ENCODE data around the gene DCLK3. TPM values are rescaled to one million over a fixed set of nuclear protein-coding genes. Genes with fewer than 3 reads are reported as not detected.

Gene DCLK3
- total RNA-seq, 4 donors from 2014 or later, result 15.0 to 37.3 (median 32.0) TPM

DNA sequence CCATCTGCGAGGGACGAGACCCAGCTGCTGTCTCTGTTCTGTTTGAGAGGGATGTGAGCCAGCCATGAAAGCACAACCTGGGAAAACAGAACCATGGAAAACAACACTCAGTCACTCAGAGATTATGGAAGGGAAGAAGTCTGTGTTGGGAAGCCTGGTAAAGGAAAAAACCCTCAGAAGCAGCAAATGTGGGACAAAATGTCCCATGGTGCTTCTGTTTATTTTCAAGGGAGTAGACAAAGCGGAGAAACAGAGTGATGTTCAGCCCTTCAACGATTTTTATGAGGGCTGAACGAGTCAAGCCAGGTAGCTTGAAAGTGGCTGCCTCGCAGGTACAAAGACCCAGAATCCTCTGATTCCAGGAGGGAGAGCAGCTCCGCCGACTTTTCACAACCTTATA lies 59.3 kb downstream of the DCLK3 start:
- WGBS, 2 donors, result 69 to 75% methylated on average over 8 of the region's 8 CpGs
- DNase-seq (ENCODE audit: low spot score in 2 of 2), result no peak
- Histone ChIP-seq H3K4me1 (no peaks in the 10 kb centered on the region), H3K4me3 (no peak overlapping the region), H3K36me3 (no peaks in the 10 kb centered on the region), H3K27ac (no peak overlapping the region), H3K9me3 (no peaks in the 10 kb centered on the region), H3K27me3 (no peaks in the 10 kb centered on the region)
- TF ChIP-seq POLR2A (IDR thresholded peaks at IDR 0.05) (no peak), EP300 (IDR thresholded peaks at IDR 0.05) (no peak)
- TF ChIP-seq, protein P1, sequence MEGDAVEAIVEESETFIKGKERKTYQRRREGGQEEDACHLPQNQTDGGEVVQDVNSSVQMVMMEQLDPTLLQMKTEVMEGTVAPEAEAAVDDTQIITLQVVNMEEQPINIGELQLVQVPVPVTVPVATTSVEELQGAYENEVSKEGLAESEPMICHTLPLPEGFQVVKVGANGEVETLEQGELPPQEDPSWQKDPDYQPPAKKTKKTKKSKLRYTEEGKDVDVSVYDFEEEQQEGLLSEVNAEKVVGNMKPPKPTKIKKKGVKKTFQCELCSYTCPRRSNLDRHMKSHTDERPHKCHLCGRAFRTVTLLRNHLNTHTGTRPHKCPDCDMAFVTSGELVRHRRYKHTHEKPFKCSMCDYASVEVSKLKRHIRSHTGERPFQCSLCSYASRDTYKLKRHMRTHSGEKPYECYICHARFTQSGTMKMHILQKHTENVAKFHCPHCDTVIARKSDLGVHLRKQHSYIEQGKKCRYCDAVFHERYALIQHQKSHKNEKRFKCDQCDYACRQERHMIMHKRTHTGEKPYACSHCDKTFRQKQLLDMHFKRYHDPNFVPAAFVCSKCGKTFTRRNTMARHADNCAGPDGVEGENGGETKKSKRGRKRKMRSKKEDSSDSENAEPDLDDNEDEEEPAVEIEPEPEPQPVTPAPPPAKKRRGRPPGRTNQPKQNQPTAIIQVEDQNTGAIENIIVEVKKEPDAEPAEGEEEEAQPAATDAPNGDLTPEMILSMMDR (IDR thresholded peaks at IDR 0.05), result no peak

DNA sequence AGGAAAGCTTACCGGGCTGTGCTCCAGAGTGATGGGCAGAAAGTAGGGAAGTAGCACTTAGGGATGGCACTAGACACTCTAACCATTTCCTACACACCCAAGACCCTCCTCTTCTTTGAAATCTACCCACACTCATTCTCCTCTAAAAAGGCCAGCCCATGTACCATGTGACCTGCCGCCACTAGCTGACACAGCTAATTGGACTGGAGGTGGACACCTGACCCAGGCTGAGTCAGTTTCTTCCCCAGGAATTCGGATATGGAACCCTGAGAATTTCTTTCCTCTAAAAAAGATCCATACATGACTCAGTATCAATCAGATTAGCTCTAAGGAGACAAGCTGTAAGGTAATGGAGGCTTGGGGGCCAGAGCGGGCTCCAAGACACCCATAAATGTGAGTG lies 60.1 kb downstream of the DCLK3 start:
- TF ChIP-seq POLR2A (IDR thresholded peaks at IDR 0.05), result no peak
- TF ChIP-seq, protein P1 (IDR thresholded peaks at IDR 0.05), result no peak
- DNase-seq (ENCODE audit: low spot score in 2 of 2), result no peak
- H3K4me1 ChIP-seq, result no peaks in the 10 kb centered on the region
- H3K9me3 ChIP-seq, result no peaks in the 10 kb centered on the region
- no peaks in the 10 kb centered on the region for H3K36me3 ChIP-seq
- 87 to 88% methylated on average over 4 of the region's 4 CpGs for WGBS, 2 donors
- H3K27ac ChIP-seq, result no peak overlapping the region
- H3K4me3 ChIP-seq, result no peak overlapping the region
- no peaks in the 10 kb centered on the region for H3K27me3 ChIP-seq

DNA sequence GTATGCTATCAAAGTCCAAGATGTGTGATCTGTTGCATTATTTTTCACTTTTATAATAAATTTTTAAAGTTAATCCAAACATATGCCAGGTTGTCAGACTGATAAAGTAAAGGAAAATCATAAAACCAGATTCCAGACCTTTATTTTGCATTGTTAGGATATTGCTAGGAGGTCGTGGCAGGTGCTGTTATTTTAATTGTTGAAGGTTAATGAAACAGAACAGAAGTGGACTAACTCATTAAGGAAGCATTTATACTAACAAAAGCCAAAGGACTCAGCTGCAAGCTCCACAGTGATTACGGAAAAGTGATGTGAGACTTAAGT lies 63.1 kb downstream of the DCLK3 start:
- Histone ChIP-seq H3K4me1 (no peaks in the 10 kb centered on the region), H3K27me3 (no peaks in the 10 kb centered on the region), H3K36me3 (no peaks in the 10 kb centered on the region), H3K4me3 (no peak overlapping the region), H3K9me3 (no peaks in the 10 kb centered on the region), H3K27ac (no peak overlapping the region)
- 66 to 80% methylated on average over 2 of the region's 2 CpGs for WGBS, 2 donors
- TF ChIP-seq EP300 (IDR thresholded peaks at IDR 0.05) (no peak), POLR2A (IDR thresholded peaks at IDR 0.05) (no peak)
- TF ChIP-seq, protein P1 (IDR thresholded peaks at IDR 0.05), result no peak
- DNase-seq (ENCODE audit: low spot score in 2 of 2), result no peak

DNA sequence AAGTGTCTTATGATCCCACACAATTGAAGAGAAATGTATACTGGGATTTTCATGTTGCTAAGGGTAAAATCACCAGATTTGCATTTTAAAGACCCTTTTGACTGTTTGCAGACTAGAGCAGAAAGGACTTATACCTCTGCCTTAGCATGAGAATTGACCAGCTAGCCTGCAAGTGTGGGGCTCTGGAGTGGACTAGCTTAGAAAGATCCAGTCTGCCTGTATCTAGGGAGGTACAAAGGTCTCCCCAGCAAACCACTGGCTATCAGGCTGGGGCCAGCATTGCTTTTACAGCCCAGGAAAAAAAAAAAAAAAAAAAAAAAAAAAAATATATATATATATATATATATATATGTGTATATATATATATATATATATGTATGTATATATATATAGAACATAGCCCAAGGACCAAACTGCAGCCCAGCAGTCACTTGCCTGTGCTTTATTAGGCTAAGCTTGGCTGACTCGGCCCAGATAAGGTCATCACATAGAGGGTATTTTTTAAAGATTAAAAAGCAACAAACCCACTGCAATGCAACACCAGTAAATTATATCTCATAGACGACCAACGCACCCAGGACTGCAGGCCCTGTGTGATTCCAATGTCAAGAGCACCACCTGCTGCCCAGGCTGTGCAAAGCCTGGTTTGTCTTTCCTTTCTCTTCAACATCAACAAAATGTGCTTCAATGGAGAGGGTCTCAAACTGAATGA lies 63.7 kb downstream of the DCLK3 start:
- WGBS, 2 donors, result 0 to 4% methylated on average over 3 of the region's 3 CpGs
- Histone ChIP-seq H3K36me3 (no peaks in the 10 kb centered on the region), H3K9me3 (no peaks in the 10 kb centered on the region), H3K4me3 (no peak overlapping the region), H3K27ac (no peak overlapping the region), H3K27me3 (no peaks in the 10 kb centered on the region), H3K4me1 (no peaks in the 10 kb centered on the region)
- DNase-seq (ENCODE audit: low spot score in 2 of 2), result peak; percentile 22 to 57
- TF ChIP-seq POLR2A (IDR thresholded peaks at IDR 0.05) (no peak), EP300 (IDR thresholded peaks at IDR 0.05) (no peak)
- TF ChIP-seq, protein P1 (IDR thresholded peaks at IDR 0.05), result peak; percentile 45 to 68 (median 64)

DNA sequence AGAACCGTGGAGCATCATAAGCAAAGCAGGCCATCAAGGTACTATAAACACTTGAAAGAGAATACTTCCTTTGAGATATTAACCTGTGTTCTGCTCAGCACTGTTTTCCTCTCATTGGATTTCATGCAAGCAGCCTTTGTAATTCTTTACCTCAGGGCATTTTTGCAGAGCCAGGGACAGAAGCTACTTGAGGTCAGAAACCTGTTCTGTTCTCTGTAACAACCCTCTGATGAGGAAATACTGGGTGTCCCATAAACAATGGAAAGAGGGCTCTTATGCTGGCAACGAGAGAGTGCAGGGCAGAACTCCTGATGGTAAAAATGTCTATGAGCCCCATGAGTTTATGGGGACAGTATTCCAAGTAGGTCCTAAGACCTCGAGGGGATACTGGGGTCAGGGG lies 66.0 kb downstream of the DCLK3 start:
- no peak for TF ChIP-seq EP300 (IDR thresholded peaks at IDR 0.05)
- TF ChIP-seq POLR2A (IDR thresholded peaks at IDR 0.05), result no peak
- TF ChIP-seq, protein P1 (IDR thresholded peaks at IDR 0.05), result no peak
- Histone ChIP-seq H3K36me3 (no peaks in the 10 kb centered on the region), H3K4me3 (no peak overlapping the region), H3K9me3 (no peaks in the 10 kb centered on the region), H3K27ac (no peak overlapping the region), H3K27me3 (no peaks in the 10 kb centered on the region), H3K4me1 (no peaks in the 10 kb centered on the region)
- 66 to 75% methylated on average over 3 of the region's 3 CpGs for WGBS, 2 donors
- no peak for DNase-seq (ENCODE audit: low spot score in 2 of 2)

Data from tibial nerve (tissue), 4 donors.